HG03108 (cell line): ENCODE data around the gene AHDC1.
A peak's percentile ranks its signal among the peaks of the same experiment; 100 is the strongest.
"Not testable (repeated sequence)": the region's sequence is repeated elsewhere in the genome, so short reads cannot be mapped to it uniquely, and the experiment has no call there.

Experiments used
- ATAC-seq: cut with Tn5 transposase; IDR thresholded peaks from one replicate; pipeline ENCODE4 v1.9.1; 2021; ENCODE audit warnings: moderate library complexity; ENCODE audit not compliant: unreplicated experiment

Gene AHDC1

DNA sequence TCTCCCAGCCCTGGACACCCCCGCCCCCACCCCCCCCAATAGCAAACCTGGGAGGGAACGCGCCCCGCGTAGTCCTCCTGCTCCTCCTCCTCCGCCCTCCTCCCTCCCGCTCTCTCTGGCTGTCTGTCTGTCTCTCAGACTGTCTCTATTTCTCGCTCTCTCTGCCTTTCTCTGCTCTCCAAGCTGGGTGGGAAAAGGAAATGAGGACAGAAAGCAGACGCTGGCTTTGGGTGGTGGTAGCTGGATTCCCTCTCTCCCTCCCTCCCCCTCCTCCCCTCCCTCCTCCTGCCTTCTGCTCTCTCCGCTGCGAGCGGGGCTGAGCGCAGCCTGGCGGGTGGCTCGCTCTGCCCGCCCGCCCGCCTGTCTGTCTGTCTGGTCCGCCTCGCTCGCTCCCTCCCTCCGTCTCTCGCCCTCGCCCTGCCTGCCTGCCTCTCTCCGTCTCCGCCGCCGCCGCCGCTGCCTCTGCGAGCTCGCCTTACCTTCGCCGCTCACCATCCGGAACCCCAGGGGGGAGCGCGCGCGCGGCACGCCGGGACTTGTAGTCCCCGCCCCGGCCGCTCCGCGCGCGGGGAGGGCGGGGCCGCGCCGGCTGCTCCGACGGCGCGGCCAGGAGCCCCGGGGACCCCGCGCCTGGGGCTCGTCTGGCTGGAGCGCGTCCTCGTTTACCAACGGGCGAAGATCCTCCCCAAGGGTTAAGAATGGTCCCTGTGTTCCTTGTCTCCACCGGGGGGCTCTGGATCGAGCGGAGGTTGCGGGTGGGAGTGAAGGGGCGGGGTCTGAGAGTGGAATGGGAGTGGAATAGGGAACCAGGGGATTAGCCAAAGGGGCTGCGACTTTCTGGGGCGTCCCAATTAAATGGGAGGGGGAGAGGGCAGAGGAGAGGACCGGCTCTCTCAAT is at the start of gene AHDC1:
AHDC1 (minus strand) TSS at position 464 of the 898 bp plus-strand sequence. CDS start 52,029 bp downstream, outside the sequence.
- ATAC-seq: peak; percentile 45

DNA sequence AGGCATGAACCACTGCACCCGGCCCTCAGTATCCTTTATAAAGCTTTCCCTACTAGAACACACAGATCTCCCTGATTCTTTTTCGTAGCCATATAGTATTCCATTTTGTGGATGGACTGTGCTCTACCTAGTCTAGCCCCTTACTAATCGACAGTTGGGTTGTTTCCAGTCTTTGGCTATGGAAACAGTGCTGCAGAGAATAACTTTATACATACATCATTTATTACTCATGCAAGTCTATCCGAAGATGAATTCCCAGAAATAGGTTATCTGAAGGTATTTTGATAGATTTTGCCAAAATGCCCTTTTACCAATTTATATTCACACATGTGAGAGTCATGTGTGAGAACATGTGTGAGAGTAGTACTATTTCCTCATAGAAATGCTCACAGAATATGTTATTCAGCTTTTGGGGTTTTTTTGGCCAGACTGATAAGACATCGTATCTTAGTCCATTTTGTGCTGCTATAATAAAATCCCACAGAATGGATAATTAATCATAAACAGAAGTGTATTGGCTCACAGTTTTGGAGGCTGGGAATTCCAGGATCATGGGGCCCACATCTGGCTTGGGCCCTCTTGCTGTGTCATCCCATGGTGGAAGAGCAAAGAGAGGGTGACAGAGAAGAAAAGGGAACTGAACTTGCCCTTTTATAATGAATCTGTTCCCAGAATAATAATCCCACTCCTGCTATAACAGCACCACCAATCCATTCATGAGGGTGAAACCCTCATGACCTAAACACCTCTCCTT is 48.3 kb upstream of the AHDC1 start:
- no peak for ATAC-seq

GRCh38 chr1:27650539-27651175 is 46.7 kb upstream of the AHDC1 start:
- ATAC-seq: no peak

- no peak for ATAC-seq
Measured at GRCh38 chr1:27650171-27650538, 46.2 kb upstream of the AHDC1 start.

DNA sequence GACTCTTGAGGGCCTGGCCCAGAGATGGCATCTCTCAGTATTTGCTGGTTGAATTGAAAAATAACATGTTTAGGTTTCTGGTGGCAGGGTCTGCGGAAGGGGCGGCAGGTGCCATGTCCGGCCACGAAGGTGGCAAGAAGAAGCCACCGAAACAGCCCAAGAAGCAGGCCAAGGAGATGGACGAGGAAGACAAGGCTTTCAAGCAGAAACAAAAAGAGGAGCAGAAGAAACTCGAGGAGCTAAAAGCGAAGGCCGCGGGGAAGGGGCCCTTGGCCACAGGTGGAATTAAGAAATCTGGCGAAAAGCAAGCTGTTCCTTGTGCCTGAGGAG is 45.3 kb upstream of the AHDC1 start:
- ATAC-seq: no peak

GRCh38 chr1:27648602-27649305 is 44.8 kb upstream of the AHDC1 start:
- no peak for ATAC-seq

GRCh38 chr1:27647328-27647727 is 43.4 kb upstream of the AHDC1 start:
- no peak for ATAC-seq

- no peak for ATAC-seq
Measured at GRCh38 chr1:27646676-27647075, 42.7 kb upstream of the AHDC1 start.

DNA sequence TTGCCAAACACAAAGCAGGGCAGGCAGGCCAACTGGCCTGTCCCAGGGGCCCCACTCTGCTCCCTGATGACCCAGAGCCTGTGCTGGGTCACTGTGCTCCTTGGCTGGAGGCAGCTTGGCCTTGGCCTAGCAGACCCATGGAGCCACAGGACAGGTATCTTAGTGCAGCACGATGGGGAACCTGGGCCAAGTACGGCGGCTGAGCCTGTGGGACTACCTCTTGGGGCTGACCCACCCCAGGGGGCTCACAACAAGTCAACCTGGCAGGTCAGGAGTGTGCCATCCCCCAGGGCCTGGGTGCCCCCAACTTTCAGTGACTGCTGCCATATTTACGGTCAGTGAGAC is 41.1 kb upstream of the AHDC1 start:
- ATAC-seq: no peak

DNA sequence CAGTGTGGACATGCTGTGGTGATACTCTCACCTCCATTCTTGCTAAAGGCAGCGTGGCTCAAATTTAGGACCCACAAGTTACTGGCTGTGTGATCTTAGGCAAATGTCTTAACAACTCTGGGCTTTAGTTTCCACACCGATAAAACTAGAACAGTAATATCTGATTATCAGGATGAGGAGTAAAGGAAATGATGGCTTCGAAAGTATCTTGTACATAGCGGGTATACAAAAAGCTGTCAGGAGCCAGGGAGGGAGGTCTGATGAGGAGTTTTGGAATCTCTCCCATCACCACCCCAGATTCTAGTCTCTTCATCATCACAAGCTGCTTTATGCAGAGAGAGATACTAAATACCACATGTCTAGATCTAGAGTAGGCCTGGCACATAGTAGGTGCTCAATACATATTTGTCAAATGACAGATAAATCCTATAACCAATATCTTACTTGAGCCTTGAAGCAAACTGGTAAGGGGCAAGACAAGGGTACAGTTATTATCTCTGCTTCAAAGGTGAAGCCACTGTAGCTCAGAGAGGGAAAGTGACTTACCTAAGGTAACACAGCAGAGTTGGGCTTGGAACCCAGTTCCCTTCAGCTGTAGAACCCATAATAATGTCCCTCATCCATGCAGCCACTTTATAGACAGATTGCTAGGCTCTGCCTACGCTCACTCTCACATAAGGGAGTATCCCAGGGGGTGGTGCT is 40.6 kb upstream of the AHDC1 start:
- no peak for ATAC-seq

DNA sequence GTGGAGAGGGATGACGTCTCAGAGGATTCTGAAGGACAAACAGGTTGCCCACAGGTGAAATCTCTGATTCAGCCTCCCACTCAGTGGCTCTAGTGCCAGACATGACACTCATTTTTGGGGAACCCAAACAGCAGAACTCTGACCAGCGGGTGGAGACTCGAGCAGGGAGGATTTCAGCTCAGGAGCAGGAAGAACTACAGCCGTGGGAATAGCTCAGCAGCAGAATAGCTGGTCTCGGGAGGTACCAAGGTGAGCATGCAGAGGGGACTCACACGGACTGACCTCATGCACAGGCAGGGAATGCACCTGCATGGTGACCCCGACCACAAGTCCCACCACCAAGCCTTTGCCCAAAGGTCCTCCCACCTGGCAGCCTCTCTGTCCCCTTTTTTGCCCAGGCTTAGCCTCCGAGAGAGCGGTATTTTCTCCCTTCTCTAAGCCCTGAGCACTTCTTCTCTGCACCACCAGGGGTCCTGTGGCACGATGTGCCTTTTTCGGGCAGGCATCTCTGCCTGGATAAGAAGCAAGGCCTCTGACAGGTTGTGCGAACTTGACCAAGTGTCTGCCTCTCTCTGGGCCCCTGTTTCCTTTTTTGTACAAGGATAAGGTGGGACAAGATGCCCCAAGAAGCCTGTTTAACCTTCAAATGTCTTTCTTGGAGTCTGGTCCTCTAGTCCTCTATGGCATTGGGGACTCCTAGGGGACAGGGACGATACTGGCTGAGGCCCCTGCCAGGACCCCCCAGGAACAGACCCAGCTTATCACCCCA is 39.8 kb upstream of the AHDC1 start:
- no peak for ATAC-seq

- not testable (repeated sequence) for ATAC-seq
Measured at GRCh38 chr1:27640514-27640913, 36.6 kb upstream of the AHDC1 start.

GRCh38 chr1:27638805-27639204 is 34.9 kb upstream of the AHDC1 start:
- no peak for ATAC-seq

DNA sequence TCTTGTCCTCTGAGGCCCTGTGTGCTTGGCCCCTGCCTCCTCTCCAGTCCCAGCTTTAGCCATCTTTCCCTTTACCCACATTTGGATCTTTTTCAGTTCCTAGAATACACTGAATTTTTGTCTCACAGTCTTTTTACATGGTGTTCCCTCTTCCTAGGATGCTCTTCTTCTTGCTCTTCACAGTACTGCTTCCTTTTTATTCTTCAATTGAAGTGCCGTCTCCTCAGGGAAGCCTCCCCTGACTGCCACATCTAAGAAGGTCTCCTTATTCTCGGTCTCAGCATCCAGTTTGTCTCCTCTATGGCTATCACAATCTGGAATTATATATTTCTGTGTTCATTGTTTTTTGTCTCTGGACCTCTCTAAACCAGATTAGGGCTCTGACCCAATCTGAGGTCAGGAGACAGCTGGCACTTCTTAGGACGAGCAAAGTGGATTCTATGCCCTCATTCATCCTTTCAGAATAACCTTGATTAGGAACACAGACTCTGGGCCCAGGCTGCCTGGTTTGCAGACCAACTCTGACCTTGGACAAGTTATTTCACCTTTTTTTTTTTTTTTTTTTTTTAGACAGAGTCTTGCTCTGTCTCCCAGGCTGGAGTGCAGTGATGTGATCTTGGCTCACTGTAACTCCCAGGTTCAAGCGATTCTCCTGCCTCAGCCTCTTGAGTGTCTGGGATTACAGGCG is 34.2 kb upstream of the AHDC1 start:
- no peak for ATAC-seq

GRCh38 chr1:27635396-27636142 is 31.6 kb upstream of the AHDC1 start:
- no peak for ATAC-seq

DNA sequence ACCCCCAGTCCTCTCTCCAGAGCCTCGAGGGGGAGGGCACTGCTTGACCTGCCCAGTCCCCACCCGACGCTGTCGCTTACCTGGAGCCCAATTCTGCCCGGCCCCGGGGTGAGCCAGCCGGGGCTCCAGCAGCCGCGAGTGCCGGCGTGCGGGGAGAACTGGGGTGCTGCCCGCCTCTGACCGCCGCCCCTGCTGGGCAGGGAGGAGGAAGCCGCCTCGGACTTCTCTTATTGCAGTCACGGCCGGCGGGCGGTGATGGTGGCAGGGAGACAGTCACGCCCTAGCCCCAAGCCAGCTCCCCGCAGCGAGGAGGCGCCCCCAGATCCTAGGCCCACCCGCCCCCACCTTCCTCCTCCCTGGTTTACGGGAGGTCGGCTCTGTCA is 31.0 kb upstream of the AHDC1 start, which contains the start of gene FGR:
FGR (minus strand) TSS at position 201 of the 383 bp plus-strand sequence. CDS start 11,269 bp downstream, outside the sequence.
- ATAC-seq: no peak

DNA sequence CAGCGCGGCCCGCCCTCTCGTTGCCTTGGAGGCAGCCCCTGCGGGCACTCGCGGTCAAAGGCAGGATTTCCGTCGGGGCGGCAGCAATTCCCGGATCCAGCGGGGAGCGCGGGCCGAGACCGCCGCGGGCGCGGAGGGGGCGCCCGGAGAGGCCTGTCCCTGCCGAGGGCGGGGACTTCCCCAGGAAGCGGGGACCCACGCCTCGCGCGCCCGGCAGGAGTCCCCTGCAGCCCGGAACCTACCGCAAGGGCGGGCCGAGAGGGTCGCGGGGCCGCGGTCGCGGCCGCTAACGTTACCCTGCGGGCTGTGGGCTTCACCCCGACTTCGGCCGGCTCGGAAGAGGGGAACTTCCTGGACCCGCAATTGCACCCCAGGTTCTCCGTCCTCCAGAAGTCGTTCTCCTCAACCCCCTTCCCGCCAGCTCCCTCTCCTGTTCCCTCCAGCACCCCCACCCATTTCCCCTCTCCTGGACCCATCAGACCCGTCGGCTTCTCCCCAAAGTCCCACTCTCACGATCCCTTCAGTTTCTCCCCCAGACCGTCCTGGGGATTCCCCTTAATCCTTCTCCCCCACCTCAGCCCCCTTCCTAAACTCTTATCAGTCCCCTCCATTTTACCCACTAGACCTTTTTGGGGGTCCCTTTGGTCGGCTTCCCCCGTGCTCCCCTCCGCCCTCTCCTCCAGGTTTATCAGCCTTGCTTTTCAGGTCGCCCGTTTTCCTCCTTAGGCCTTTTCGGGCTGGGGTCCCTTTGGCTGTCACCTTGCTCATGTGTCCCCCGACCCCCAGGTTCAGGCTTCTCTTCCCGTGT is 30.4 kb upstream of the AHDC1 start:
- no peak for ATAC-seq
